Epithelial cell of proximal tubule (primary cell): Measurements from ENCODE around the gene ANKRD17. TPM values are rescaled to one million over a fixed set of nuclear protein-coding genes. Genes with fewer than 3 reads are reported as not detected.
A peak's percentile ranks its signal among the peaks of the same experiment; 100 is the strongest.

Experiments
- DNase-seq: peaks from one replicate; pipeline ENCODE4 v3.0.0-alpha.2; 2011; ENCODE audit warnings: low read depth
- H3K4me3 ChIP-seq: 2 replicates; pipeline ENCODE4 v1.5.1; 2011; ENCODE audit warnings: low read depth, mild to moderate bottlenecking, low read length
- CTCF ChIP-seq: conservative IDR thresholded peaks from 2 replicates; pipeline ENCODE4 v1.5.1; 2012; ENCODE audit warnings: low read depth, mild to moderate bottlenecking, low read length
- total RNA-seq: library from RNA; depleted of rRNA; stranded (reverse); fragments of >200 nt; gene quantifications from 2 replicates; pipeline ENCODE4 v1.2.3, GENCODE V29; 2015

ANKRD17 gene
- total RNA-seq, 1 donor from 2014 or later: 25.4 TPM

DNA sequence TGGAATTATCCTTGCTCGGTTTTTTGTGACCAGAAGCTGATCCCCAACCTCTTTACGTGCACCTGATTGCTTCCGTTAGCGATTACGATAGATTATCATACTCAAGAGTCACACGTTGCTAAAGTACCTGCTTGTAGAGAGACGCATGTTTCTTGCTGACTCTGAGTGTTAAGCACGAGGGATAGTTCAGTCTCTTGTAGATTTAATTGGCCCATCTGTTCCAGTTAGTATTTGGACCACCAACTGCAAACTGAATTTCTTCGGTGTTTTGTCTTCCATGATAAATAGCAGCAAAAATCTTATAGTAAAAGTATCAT lies 188.6 kb downstream of the ANKRD17 start:
- TF ChIP-seq CTCF: no peak
- H3K4me3 ChIP-seq: peak overlapping the region; percentile 78
- DNase-seq: no peak

DNA sequence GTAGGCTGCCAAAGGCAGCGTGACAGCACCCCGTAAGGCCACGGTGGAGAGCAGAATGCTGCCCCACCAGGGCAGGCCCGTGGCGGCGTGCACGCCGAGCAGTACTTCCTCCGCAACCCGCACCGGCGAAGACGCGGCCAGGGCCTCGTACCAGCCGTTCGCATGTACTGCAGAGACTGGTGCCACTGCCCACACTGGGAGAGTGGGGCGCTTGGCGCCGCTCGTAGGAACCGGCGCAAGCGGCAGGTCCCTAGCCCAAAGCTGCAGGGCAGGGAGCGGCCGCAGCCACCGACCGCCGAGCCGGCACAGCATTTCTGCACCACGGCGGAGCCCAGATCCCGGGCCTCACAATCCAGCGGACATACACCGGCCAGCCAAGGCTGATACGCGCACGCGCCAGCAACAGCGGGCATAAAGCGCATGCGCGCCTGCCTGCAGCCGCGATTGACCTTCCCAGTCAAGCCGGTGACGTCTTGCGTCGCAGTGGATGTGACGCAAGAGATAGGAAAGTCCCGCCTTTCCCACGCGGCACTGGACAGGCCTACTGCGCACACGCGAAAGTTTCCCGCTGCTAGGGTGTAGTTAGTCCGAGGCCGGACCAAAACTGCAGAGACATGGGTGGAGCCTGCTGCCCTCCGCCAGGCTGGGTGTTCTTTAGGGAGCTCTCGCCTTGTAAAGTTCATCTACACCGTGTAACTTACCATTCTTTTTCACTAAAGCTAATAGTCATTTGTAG lies 189.1 kb downstream of the ANKRD17 start, which contains the start of gene COX18:
Gene COX18 (minus strand): TSS at position 379 of the 736 bp plus-strand sequence. CDS start 67 bp downstream, at position 312.
- TF ChIP-seq CTCF: no peak
- H3K4me3 ChIP-seq: peak within 1 kb of the TSS; percentile 78
- peak; percentile 86 for DNase-seq

DNA sequence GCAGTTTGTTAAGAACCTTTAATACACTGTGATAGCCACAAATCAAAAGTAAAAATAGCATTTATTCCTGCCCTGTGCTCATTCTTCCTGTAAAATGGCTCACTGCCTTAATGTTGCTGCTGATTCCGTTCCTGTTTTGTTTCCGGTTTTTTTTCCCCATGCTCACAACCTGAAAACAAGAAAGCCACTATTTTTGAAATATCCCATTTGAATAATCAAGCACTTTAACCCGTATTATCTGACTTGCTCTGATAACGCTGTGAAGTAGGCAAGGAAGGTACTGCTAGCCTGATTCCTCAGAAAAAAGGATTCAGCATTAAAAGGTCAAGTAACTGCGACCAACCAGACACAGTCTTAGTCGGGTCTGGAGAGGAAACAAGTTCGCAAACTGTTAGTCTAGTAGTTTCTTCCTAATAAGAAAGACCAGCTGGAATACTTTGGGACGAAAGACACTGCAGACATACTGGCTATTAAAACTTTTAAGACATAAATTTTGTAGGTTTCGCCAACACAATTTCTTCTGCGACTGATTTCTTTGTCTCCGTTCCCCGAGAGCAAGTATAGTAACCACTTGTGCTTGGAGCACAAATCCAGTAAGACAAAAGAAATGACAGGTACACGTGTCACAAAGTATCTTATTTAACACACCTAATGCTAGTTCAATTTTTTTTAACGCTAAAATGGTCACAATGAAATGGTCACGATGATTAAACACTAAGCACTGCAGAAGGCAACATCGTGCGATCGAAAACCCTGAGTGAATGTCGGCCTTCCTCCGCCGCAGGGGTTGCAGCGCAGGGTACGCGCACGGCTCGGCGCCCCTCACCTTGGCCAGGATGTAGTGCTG lies 189.9 kb downstream of the ANKRD17 start:
- H3K4me3 ChIP-seq: peak overlapping the region; percentile 78
- peak; percentile 33 for DNase-seq
- TF ChIP-seq CTCF: no peak

- H3K4me3 ChIP-seq: peak overlapping the region; percentile 78
- DNase-seq: no peak
- TF ChIP-seq CTCF: no peak
Observed at GRCh38 chr4:73067971-73068394, 190.6 kb downstream of the ANKRD17 start.

DNA sequence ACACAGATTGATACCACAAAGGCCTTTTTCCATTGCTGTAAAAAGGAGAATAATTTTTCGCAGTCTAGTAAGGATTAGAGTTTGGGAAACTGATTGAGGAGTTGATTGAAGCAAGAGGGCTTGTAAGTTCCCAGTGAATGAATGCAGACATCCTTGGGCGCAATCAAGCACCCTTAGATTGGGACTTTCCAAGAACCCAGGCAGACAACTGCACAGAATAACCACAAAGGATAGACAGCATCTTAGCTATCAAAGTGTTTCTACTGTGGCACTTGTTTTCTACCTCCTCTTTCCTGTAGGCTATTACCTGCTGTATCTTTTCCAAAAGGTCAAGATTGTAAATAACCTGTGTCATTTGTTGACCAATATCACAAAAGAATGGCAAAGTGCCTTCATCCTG lies 191.7 kb downstream of the ANKRD17 start:
- no peak for DNase-seq
- no peak overlapping the region for H3K4me3 ChIP-seq
- no peak for TF ChIP-seq CTCF

- TF ChIP-seq CTCF: no peak
- no peak overlapping the region for H3K4me3 ChIP-seq
- DNase-seq: no peak
Observed at GRCh38 chr4:73066445-73066844, 192.2 kb downstream of the ANKRD17 start.
